ENCODE results near the gene ST8SIA1.

The ST8SIA1 gene

DNA sequence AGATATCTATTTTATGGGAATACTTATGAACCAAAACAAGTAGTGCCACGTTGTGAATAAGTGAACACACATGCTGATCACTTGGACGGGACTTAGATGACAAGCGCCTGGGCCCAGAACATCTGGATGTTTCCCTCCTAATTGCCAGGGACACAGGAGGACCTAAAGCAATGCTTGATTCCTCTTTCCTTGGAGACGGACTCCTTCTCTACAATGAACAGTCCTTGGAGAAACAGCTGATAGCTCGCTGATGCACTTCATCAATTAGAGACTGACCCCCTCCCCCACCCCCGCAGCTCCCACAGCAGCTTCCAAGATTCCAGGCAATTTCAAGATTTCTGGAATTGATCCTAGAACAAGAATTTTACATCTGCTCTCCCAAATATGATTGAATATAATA is 86.4 kb downstream of the ST8SIA1 start:
- Mint-ChIP-seq H3K4me3 (no peak overlapping the region), H3K36me3 (ENCODE audit: low read depth) (peaks cover 10% of the 10 kb centered on the region), H3K27me3 (ENCODE audit: low read depth, poor library complexity) (no peaks in the 10 kb centered on the region), H3K9me3 (no peaks in the 10 kb centered on the region), H3K4me1 (peaks cover 47% of the 10 kb centered on the region), H3K27ac (no peak overlapping the region)
- DNase-seq: no peak
- TF ChIP-seq, protein P1, sequence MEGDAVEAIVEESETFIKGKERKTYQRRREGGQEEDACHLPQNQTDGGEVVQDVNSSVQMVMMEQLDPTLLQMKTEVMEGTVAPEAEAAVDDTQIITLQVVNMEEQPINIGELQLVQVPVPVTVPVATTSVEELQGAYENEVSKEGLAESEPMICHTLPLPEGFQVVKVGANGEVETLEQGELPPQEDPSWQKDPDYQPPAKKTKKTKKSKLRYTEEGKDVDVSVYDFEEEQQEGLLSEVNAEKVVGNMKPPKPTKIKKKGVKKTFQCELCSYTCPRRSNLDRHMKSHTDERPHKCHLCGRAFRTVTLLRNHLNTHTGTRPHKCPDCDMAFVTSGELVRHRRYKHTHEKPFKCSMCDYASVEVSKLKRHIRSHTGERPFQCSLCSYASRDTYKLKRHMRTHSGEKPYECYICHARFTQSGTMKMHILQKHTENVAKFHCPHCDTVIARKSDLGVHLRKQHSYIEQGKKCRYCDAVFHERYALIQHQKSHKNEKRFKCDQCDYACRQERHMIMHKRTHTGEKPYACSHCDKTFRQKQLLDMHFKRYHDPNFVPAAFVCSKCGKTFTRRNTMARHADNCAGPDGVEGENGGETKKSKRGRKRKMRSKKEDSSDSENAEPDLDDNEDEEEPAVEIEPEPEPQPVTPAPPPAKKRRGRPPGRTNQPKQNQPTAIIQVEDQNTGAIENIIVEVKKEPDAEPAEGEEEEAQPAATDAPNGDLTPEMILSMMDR (IDR thresholded peaks at IDR 0.05): no peak

DNA sequence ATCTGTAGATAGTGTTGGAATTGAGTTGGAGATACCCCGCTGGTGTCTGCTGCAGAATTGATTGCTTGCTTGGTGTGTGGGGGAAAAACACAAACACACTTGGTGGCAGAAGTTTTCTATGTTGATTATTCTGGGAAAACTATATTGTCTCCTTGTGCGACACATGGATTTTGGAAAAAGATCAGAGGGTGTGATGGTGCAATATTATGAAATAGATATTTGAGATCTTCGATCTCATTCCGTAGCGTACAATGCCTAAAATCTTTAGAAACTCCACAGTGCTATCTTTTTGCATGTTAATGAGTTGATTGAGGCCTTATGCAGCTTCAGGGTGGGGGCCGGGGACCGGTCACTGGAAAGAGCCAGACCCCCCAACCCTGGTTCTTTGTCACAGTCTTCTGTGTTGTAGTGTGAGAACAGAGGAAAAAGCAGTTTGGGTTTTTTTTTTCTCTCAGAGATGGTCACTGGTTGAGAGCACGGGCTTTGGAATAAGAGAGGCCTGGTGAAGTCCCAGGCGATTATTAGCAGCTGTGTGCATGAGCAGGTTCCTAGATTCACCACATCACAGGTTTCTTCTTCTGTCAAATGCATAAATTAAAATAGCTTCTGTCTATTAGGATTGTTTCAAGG is 88.2 kb downstream of the ST8SIA1 start:
- Mint-ChIP-seq H3K4me3 (peak overlapping the region; percentile 52), H3K9me3 (no peaks in the 10 kb centered on the region), H3K4me1 (peaks cover 47% of the 10 kb centered on the region), H3K36me3 (ENCODE audit: low read depth) (peaks cover 10% of the 10 kb centered on the region), H3K27ac (peak overlapping the region; percentile 64), H3K27me3 (ENCODE audit: low read depth, poor library complexity) (peaks cover 7% of the 10 kb centered on the region)
- no peak for DNase-seq
- TF ChIP-seq, protein P1 (IDR thresholded peaks at IDR 0.05): no peak

DNA sequence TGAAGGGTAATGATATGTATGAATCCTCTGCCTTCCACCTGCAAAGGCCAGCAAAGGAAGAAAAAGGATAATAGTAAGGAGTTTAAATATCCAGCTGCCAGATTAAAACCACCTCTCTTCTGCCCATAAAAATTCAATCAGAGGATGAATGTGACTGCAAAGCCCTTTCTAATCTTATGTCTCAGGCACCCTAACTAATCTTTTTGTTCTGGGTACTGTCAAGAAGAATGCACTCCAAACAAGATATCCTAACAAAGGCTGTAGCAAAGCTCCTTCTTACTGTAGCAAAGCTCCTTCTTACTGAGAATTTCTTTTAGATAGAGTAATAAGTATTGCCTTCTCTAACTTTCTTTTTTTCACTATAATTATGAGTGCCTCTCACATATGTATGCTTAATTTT is 91.8 kb downstream of the ST8SIA1 start:
- Mint-ChIP-seq H3K4me1 (peaks cover 29% of the 10 kb centered on the region), H3K9me3 (peaks cover 16% of the 10 kb centered on the region), H3K27me3 (ENCODE audit: low read depth, poor library complexity) (peaks cover 9% of the 10 kb centered on the region), H3K36me3 (ENCODE audit: low read depth) (peaks cover 20% of the 10 kb centered on the region), H3K4me3 (no peak overlapping the region), H3K27ac (no peak overlapping the region)
- TF ChIP-seq, protein P1 (IDR thresholded peaks at IDR 0.05): no peak
- no peak for DNase-seq

DNA sequence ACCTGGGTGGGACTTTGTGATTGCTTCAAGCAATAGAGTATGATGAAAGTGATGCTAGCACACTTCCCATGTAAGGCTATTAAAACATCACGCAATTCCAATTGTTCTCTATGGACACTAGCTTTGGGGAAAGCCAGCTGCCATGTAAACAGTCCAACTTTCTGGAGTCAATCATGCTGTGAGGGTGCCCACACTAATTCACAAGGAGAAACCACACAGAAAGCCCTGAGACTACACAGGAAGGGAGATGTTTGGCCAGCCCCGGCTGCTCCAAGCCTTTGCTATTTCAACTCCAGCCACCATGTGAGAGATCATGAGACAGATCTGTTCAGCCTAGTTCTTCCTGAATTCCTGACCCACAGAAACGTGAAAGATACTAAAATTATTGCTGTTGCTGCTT is 96.3 kb downstream of the ST8SIA1 start:
- no peak overlapping the region for H3K4me3 Mint-ChIP-seq
- H3K27me3 Mint-ChIP-seq (ENCODE audit: low read depth, poor library complexity): peaks cover 9% of the 10 kb centered on the region
- peaks cover 22% of the 10 kb centered on the region for H3K4me1 Mint-ChIP-seq
- peaks cover 16% of the 10 kb centered on the region for H3K9me3 Mint-ChIP-seq
- no peak overlapping the region for H3K27ac Mint-ChIP-seq
- H3K36me3 Mint-ChIP-seq (ENCODE audit: low read depth): peaks cover 20% of the 10 kb centered on the region
- TF ChIP-seq, protein P1 (IDR thresholded peaks at IDR 0.05): no peak
- no peak for DNase-seq

DNA sequence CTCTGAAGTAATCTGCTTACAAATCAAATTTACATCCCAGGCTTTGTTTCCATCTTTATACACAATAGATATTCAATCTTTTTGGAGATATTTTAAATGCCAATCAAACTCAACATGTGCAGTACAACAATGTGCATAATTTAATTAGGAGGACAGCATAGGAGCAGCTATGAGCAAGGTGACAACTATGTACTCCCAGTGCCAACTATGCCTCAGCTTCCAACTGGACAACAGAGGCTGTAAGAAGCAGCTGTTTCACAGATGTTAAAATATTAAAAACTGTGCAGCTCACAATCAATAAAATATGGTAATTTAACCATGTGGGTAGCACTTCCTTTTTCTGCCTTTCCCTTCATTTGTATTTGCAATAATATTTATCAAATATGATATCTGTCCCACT is 99.9 kb downstream of the ST8SIA1 start:
- H3K4me3 Mint-ChIP-seq: no peak overlapping the region
- peaks cover 11% of the 10 kb centered on the region for H3K9me3 Mint-ChIP-seq
- H3K36me3 Mint-ChIP-seq (ENCODE audit: low read depth): peaks cover 11% of the 10 kb centered on the region
- TF ChIP-seq, protein P1 (IDR thresholded peaks at IDR 0.05): no peak
- H3K27me3 Mint-ChIP-seq (ENCODE audit: low read depth, poor library complexity): peaks cover 9% of the 10 kb centered on the region
- no peak for DNase-seq
- H3K4me1 Mint-ChIP-seq: peaks cover 51% of the 10 kb centered on the region
- H3K27ac Mint-ChIP-seq: no peak overlapping the region

DNA sequence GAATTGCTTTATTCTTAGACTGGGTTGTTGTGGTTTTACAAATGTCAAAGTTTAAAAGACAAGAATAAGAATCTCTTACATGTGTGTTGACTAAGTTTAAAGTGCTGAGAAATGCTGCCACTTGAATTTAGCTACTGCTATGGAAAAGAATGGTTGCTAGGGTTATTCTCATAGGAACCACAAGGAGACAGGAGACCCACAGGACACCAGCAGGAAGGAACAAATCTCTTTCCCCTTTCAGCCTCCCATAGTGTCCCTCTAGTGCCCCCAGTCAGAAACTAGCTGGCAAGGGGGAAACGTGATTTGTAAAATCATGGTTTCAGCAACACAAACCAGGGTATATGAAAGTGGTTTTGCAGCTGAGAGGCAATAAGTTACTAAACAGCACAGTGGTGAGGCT is 102.7 kb downstream of the ST8SIA1 start:
- Mint-ChIP-seq H3K9me3 (peaks cover 3% of the 10 kb centered on the region), H3K36me3 (ENCODE audit: low read depth) (peaks cover 9% of the 10 kb centered on the region), H3K27ac (peak overlapping the region; percentile 92), H3K27me3 (ENCODE audit: low read depth, poor library complexity) (peaks cover 9% of the 10 kb centered on the region), H3K4me3 (peak overlapping the region; percentile 12), H3K4me1 (peaks cover 68% of the 10 kb centered on the region)
- DNase-seq: no peak
- TF ChIP-seq, protein P1 (IDR thresholded peaks at IDR 0.05): no peak

All from nephron progenitor cell (in vitro differentiated cells).